PC-3 (cell line): ENCODE data around the gene HMSD.

Experiments
- EZH2 ChIP-seq: fragments of 300-600 bp; sonication (generic); IDR thresholded peaks from one replicate; pipeline ENCODE4 v1.6.1; 2017; ENCODE audit warnings: antibody characterized with exemption, mild to moderate bottlenecking, low read length; ENCODE audit not compliant: unreplicated experiment
- TF ChIP-seq, protein P1 (sequence below): fragments of 300-600 bp; sonication (generic); conservative IDR thresholded peaks from 2 replicates; pipeline ENCODE4 v1.5.1; 2017; ENCODE audit warnings: antibody characterized with exemption, low read depth, mild to moderate bottlenecking, low read length

DNA sequence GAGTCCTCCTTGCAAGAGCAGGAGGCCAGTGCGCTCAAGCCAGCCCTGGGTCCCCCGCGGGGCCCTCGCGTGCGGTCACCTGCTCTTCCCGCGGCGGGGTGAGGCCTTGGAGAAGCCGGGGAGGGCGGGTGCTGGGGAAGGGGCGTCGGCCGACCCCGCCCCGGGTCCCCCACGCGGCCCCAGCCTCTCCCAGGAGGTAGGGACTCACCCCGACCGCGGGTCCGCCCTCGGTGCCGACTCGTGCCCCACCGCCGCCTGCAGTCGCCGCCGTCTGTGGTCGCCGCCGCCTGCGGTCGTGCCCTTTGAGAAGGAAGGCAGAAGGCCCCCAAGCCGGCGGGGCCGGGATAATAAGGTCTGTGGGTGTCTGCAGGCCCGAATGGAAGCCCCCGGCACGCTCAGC, 53.5 kb downstream of the HMSD start:
- TF ChIP-seq, protein P1, sequence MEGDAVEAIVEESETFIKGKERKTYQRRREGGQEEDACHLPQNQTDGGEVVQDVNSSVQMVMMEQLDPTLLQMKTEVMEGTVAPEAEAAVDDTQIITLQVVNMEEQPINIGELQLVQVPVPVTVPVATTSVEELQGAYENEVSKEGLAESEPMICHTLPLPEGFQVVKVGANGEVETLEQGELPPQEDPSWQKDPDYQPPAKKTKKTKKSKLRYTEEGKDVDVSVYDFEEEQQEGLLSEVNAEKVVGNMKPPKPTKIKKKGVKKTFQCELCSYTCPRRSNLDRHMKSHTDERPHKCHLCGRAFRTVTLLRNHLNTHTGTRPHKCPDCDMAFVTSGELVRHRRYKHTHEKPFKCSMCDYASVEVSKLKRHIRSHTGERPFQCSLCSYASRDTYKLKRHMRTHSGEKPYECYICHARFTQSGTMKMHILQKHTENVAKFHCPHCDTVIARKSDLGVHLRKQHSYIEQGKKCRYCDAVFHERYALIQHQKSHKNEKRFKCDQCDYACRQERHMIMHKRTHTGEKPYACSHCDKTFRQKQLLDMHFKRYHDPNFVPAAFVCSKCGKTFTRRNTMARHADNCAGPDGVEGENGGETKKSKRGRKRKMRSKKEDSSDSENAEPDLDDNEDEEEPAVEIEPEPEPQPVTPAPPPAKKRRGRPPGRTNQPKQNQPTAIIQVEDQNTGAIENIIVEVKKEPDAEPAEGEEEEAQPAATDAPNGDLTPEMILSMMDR, result no peak
- TF ChIP-seq EZH2, result no peak
